Head of caudate nucleus (tissue), 42 donors: Measurements from ENCODE around the gene NUDT6.

Experiments
- DNase-seq, 42 donors: peaks; one replicate each; pipeline versions ENCODE4 v3.0.0 to v3.0.0-alpha.2; 2020 to 2021; ENCODE audit warnings: mixed read lengths in 7 of 42
- intact Hi-C: fragments of 100-400 bp; cut with DNase I; formaldehyde crosslinking; loops from one replicate; pipeline ENCODE4 v1.15.0; 2022

NUDT6 gene

GRCh38 chr4:122920473-122920872 is 1.9 kb downstream of the NUDT6 start:
- intact Hi-C loops = loop anchor here (5.0 to 10.0 kb wide), 3 partner anchors 66 to 188 kb away; partner anchors contain the start of gene BBS12
- no peak for DNase-seq

GRCh38 chr4:122917731-122918130 is 4.7 kb downstream of the NUDT6 start:
- intact Hi-C loops = no loop called here
- no peak for DNase-seq

- DNase-seq = no peak
- intact Hi-C loops = no loop called here
Observed at GRCh38 chr4:122914938-122915337, 7.5 kb downstream of the NUDT6 start.

- intact Hi-C loops = no loop called here
- DNase-seq = peak in 10 of 42 donors; percentile 10 to 52 (median 24)
Observed at GRCh38 chr4:122914292-122914904, 8.0 kb downstream of the NUDT6 start.

GRCh38 chr4:122912810-122913575 is 9.4 kb downstream of the NUDT6 start:
- intact Hi-C loops = no loop called here
- DNase-seq = no peak

- intact Hi-C loops = no loop called here
- DNase-seq = no peak
Observed at GRCh38 chr4:122911588-122911987, 10.8 kb downstream of the NUDT6 start.

GRCh38 chr4:122909683-122910082 is 12.7 kb downstream of the NUDT6 start:
- intact Hi-C loops = no loop called here
- DNase-seq = no peak

GRCh38 chr4:122908223-122908622 is 14.2 kb downstream of the NUDT6 start:
- intact Hi-C loops = no loop called here
- no peak for DNase-seq

GRCh38 chr4:122906859-122907305 is 15.5 kb downstream of the NUDT6 start:
- intact Hi-C loops = no loop called here
- no peak for DNase-seq

GRCh38 chr4:122903766-122904288 is 18.6 kb downstream of the NUDT6 start:
- DNase-seq = no peak

GRCh38 chr4:122901247-122902010 is 21.0 kb downstream of the NUDT6 start:
- intact Hi-C loops = no loop called here
- DNase-seq = no peak

More at GRCh38 chr4:122903766-122904288, 18.6 kb downstream of the NUDT6 start:
- intact Hi-C loops = no loop called here

- DNase-seq = no peak
- intact Hi-C loops = no loop called here
Observed at GRCh38 chr4:122900314-122900713, 22.1 kb downstream of the NUDT6 start.

- intact Hi-C loops = no loop called here
- DNase-seq = no peak
Observed at GRCh38 chr4:122899682-122900081, 22.7 kb downstream of the NUDT6 start.

- intact Hi-C loops = no loop called here
- DNase-seq = peak in 4 of 42 donors; percentile 7 to 49 (median 24)
Observed at GRCh38 chr4:122898370-122899150, 23.8 kb downstream of the NUDT6 start.

GRCh38 chr4:122896270-122896669 is 26.1 kb downstream of the NUDT6 start:
- DNase-seq = no peak
- intact Hi-C loops = no loop called here

GRCh38 chr4:122895336-122895995 is 26.9 kb downstream of the NUDT6 start:
- no peak for DNase-seq
- intact Hi-C loops = no loop called here

- intact Hi-C loops = no loop called here
- DNase-seq = no peak
Observed at GRCh38 chr4:122894827-122895226, 27.6 kb downstream of the NUDT6 start.

- intact Hi-C loops = no loop called here
- DNase-seq = no peak
Observed at GRCh38 chr4:122890147-122890795, 32.1 kb downstream of the NUDT6 start.
